ENCODE measurements around the gene HOXB6.
A peak's percentile ranks its signal among the peaks of the same experiment; 100 is the strongest.

HOXB6 gene

DNA sequence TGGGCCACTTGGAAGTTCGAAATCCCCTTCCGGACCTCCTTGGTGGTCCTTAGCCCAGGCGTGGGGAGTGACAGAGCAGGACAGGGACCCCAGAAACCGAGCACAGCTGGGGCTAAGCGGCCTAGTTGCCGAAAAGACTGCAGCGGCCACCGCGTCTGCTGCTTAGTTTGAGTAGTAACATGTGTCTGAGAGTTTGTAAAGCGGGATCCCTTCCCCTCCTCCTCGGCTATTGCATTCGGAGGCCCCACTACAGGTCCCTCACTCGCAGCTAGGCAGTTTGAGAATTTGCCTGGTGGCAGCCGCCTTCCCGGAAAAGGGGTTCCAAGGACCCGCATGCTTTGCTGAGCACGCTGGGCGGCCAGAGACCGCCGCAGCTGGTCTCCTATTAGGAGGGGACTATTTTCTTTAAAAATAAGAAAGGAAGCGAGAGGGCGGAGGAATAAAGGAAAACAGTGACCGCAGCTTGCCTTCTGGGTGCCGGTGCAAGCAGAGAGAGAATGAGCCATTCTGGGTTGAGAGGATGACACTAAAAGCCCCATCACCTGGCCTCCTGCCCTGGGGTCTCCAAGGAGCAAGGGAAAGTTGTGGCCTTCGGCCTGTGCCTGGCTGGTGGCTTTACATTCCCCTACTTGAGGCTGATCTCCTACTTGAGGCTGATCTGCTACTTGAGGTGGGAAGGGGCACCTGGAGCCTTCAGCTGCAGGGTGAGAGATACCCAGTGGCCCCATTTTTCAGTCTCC is 10.1 kb downstream of the HOXB6 start:
- no peak for DNase-seq (ENCODE audit: low read depth)

DNA sequence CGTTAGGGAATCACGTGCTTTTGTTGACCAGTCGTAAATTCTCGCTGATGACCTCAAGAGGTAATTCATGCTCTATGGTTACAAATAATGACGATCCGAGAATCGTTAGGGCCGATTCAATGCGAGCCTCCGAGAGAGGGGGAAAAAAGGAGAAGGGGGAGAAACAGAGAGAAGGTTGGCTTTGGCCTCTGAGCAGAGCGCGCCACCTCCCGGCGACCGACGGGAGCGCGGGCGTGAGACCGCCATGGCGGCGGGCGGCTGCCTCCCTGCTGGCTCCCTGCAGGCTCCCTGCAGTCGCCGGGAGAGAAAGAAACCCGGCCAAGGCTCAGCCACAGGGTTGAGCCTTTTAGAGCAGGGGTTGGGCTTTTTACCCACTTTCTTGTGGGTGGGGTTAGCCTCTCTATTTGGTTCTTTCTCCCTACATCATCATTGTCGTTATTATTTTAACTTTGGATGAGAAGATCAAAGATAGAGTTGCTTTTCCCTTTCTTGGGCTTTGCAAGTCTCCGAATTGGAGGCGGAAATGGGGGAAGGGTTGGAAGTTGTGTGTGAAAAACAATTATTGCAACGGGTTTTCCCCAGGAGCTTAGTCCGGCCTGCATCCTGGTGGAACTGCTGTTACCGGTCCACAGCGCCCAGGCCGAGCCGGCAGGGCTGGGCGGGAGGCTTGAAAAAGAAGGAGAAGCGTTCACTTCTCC is 10.8 kb downstream of the HOXB6 start:
- DNase-seq (ENCODE audit: low read depth) = peak; percentile 68

GRCh38 chr17:48593126-48593829 is 11.5 kb downstream of the HOXB6 start, which contains the start of gene HOXB5:
Gene HOXB5, minus strand, starts transcription at chr17:48593779. Its CDS starts 97 bp downstream, at chr17:48593682.
- DNase-seq (ENCODE audit: low read depth) = no peak

GRCh38 chr17:48592577-48592976 is 12.2 kb downstream of the HOXB6 start:
- no peak for DNase-seq (ENCODE audit: low read depth)

GRCh38 chr17:48592057-48592514 is 12.7 kb downstream of the HOXB6 start:
- DNase-seq (ENCODE audit: low read depth) = no peak

GRCh38 chr17:48591255-48592056 is 13.3 kb downstream of the HOXB6 start:
- DNase-seq (ENCODE audit: low read depth) = no peak

DNA sequence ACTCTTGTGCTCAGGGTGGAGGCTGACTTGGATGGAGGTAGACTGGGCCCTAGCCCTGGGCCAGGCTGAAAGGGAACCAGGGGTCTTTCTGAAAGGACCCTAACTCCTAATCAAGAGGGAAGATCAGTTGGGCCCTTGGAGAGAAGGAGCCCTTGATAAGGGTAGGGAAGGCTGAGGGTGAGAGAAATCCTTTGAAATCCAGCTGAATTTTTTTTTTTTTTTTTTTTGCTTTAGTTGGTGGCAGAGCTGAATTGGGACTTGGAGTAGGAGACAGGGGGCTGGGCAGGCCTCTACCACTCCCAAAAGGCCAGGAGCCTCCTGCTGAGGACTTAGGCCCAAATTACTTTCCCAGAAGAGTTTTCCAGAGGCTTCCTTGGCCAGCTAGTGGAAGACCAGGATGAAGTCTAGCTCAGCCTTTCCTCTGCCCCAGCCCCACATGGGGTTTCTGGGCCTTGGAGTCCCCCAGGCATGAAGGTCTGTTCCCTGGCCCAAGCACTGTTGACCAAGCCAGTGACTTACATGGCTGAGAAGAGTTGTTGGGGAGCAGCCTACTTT is 14.1 kb downstream of the HOXB6 start:
- DNase-seq (ENCODE audit: low read depth) = no peak

DNA sequence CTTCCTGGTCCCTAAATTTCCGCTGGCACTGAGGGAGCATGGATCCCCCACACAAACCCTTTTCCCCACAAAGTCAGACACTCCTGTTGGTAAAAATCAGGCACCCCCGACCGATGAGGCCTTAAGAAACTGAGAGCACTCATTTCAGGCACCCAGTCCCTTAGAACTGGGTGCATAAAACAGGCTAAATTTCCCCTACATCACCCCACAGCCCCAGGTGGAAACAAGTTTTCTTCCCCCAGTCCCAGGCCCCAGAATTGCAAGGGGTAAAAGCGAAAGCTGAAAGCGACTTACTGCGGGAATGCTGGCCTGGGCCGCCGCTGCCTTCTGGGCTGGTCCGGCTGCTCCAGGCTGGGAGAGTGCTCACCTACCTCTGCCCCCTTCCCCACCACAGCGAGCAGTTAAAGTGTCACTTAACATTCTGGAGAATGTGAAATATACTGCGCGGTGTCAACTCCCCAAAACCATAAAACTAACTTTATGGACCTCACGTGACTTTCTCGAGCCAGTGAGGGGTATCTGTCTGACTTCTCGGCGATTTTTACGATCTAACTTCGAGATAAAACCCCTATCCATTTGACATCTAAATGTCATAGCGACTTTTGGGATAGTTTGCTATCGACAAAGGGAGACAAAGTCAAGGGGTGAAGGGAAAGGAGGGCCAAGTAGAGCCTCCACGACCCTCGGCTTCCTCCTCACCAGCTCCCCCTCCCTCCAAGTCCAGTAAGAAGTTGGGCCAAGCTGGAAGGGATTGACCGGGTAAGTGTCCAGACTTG is 14.8 kb downstream of the HOXB6 start, which contains the start of gene HOXB3:
HOXB3 (minus strand) TSS at position 411 of the 776 bp plus-strand sequence. CDS start 37,767 bp downstream, outside the sequence.
- DNase-seq (ENCODE audit: low read depth) = no peak

DNA sequence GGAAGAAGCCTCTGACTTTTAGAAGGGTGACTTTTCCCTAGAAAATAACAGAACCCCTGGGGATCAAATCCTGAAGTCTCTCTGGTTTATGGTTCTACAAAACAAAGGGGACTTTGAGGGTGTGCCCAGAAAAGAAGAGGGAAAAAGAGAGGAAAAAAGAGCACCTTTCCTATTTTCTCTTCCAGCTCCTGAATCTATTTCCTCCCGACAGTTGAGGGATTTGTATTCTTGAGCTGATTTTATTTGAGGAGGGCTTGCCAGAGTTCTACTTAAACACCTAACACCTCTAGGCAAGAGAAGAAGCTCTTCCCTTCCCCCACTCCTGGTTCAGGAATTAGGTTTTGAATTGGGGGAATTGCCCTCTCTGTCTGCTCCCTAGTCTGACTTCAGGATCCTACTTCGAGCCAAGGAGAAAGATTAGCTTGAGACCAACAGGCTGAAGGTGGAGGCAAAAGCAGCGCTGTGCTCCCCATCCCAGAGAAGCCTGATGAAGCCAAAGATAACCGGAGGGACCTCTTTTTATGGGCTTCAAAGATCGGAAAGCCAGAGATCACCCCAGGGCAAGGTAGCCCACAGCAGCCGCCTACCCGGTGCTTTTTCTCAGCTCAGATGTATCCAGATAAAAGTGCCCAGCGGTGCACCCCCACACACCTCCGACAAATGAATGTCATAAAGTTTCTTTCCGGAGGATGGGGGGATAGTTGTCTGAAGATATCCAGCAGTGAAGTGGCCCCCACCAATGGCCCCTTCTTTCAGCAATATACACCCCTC is 15.5 kb downstream of the HOXB6 start:
- DNase-seq (ENCODE audit: low read depth) = no peak

GRCh38 chr17:48588528-48588927 is 16.3 kb downstream of the HOXB6 start:
- no peak for DNase-seq (ENCODE audit: low read depth)

GRCh38 chr17:48588074-48588415 is 16.7 kb downstream of the HOXB6 start:
- DNase-seq (ENCODE audit: low read depth) = no peak

GRCh38 chr17:48587276-48588073 is 17.3 kb downstream of the HOXB6 start:
- no peak for DNase-seq (ENCODE audit: low read depth)

DNA sequence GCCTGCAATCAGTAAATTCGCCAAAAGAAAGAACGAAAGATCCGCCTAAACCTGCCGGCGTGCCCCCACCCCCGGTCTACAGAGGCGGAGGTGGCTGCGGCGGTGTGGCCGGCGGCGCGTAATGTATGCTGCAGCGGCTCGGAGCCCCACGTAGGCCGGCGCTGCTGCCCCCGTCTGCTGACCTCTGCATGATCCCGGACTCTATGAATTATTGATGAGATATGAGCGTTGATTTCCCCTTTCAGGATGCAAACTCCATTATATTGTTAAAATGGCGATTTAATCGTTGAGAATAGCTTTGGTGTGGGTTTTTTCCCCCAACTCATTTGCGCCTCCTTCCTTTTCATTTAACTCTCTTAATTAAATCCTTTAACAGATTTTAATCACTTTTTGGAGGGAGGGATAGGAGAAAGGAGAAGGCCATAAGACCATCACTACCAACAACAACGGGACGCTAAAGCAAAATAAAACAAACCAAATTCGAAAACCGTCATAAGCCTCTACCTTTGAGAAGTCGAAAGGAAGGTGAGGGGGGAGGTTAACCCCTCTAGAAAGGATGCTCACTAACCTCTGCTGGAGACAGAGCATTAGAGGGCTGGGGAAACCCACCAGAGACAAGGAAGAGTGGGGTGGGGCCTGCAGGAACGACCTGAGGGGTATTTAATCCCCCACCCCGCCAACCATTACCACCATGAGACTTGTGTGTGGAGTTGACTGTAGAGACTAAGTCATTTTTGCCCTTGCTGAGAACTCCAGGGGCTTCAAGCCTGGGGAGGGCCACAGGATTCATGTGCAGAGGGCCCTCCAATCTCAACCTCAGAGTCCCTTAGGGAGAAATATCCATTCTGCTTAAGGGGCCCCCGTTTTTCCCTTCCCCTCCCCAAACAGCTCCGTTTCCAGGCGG is 18.2 kb downstream of the HOXB6 start:
- no peak for DNase-seq (ENCODE audit: low read depth)

DNA sequence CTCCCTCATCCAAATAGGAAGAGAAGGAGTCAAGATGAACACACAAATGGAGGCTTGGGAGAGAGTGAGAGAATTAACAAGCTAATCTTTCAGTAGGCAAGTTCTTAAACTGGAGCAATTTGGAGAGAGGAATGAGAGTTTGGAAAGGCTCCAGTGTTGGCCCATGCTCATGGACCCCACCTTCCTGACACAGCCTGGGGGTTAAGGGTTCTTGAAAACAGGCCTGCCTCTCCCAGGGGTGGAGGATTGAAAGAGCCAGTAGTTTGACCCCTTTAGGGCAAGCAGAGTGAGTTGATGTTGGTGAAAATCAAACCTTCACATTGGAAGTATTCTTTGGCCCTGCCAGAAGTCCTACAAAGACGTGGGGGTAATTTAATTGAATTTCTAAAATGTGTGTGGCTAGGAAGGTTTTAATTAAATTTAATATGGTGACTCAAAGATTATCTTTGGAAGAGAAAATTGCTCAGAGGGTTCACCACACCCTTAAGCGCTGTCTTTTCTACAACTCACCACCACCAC is 20.5 kb downstream of the HOXB6 start:
- DNase-seq (ENCODE audit: low read depth) = no peak

GRCh38 chr17:48583708-48584222 is 21.0 kb downstream of the HOXB6 start:
- no peak for DNase-seq (ENCODE audit: low read depth)

DNA sequence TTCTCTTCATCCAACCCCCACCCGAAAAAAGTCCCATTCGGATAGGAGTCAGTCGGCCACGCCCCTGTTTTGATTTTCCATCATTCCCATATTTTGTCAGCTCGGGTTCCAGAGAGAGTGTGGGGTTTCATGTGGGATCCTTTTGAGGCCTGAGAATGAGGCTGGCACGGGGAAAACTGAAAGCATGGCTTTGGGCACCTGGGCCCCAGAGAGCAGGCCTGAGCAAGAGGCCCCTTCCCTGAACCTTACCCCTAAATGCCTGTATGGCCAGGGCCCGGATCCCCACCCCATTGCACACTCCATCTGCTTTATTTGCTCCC is 22.1 kb downstream of the HOXB6 start:
- DNase-seq (ENCODE audit: low read depth) = no peak

GRCh38 chr17:48579760-48580554 is 24.8 kb downstream of the HOXB6 start:
- no peak for DNase-seq (ENCODE audit: low read depth)
